Panc1 (cell line): ENCODE data around the gene MAGI1. TPM values are rescaled to one million over a fixed set of nuclear protein-coding genes. Genes with fewer than 3 reads are reported as not detected.

Experiments used
- ATAC-seq: fragments of 200-7000 bp; cut with Tn5 transposase; 2 replicates; pipeline ENCODE4 v1.9.1; 2020; ENCODE audit warnings: mild to moderate bottlenecking, moderate library complexity
- BruUV-seq: library from RNA; stranded (reverse); fragments of 400-500 nt; replicated peaks from 2 replicates; lab custom pipeline; 2021; lab: Mats Ljungman, UMichigan
- CTCF ChIA-PET: fragments of 300-600 bp; sonication (Branson Sonifier 250); formaldehyde crosslinking; loops from one replicate; lab custom pipeline; 2022; ENCODE audit warnings: antibody characterized with exemption; lab: Charles Lee
- POLR2A ChIA-PET: fragments of 300-600 bp; sonication (Branson Sonifier 250); formaldehyde crosslinking; loops from one replicate; lab custom pipeline; 2022; ENCODE audit warnings: antibody characterized with exemption; lab: Charles Lee
- DNase-seq: peaks from one replicate; pipeline ENCODE4 v3.0.0-alpha.2; 2010; ENCODE audit warnings: low read depth, low spot score
- H3K27ac ChIP-seq: 2 replicates; pipeline ENCODE4 v1.5.1; 2011; ENCODE audit warnings: mild to moderate bottlenecking, low read length, inconsistent platforms
- H3K27me3 ChIP-seq: fragments of 200-500 bp; sonication (Bioruptor generic); 2 replicates; pipeline ENCODE4 v1.6.0; 2014; ENCODE audit warnings: low read length, inconsistent platforms; ENCODE audit not compliant: control insufficient read depth, insufficient read depth
- H3K36me3 ChIP-seq: fragments of 200-500 bp; sonication (Bioruptor generic); 2 replicates; pipeline ENCODE4 v1.5.1; 2014; ENCODE audit warnings: inconsistent platforms, mild to moderate bottlenecking, low read length, moderate library complexity; ENCODE audit not compliant: control insufficient read depth, insufficient read depth
- H3K4me1 ChIP-seq: 2 replicates; pipeline ENCODE4 v1.5.1; 2011; ENCODE audit warnings: inconsistent platforms, mild to moderate bottlenecking, low read length, moderate library complexity; ENCODE audit not compliant: control insufficient read depth, insufficient read depth
- H3K4me3 ChIP-seq, 2 experiments: 2 replicates each; pipeline ENCODE4 v1.5.1; 2011 to 2012; ENCODE audit warnings: low read depth in 2 of 2, low read length in 2 of 2, mild to moderate bottlenecking in 2 of 2, inconsistent platforms in 1 of 2, moderate library complexity in 1 of 2
- H3K9me3 ChIP-seq: fragments of 200-500 bp; sonication (Bioruptor generic); 2 replicates; pipeline ENCODE4 v1.5.1; 2014; ENCODE audit warnings: low read depth, mild to moderate bottlenecking, inconsistent platforms, low read length, moderate library complexity; ENCODE audit not compliant: control insufficient read depth, insufficient read depth
- POLR2AphosphoS5 ChIP-seq: IDR thresholded peaks from 2 replicates; pipeline ENCODE4 v1.6.1; 2012; ENCODE audit warnings: mild to moderate bottlenecking, low read depth, low read length, moderate library complexity
- SIN3A ChIP-seq: IDR thresholded peaks from 2 replicates; pipeline ENCODE4 v1.6.1; 2012; ENCODE audit warnings: low read depth, mild to moderate bottlenecking, low read length, moderate library complexity, borderline replicate concordance; ENCODE audit not compliant: insufficient read depth
- TCF7L2 ChIP-seq: IDR thresholded peaks from 2 replicates; pipeline ENCODE4 v1.6.1; 2011; ENCODE audit warnings: mild to moderate bottlenecking, low read depth, low read length, inconsistent platforms
- in situ Hi-C: cut with HindIII; loops from 2 replicates; pipeline ENCODE4 v1.10.0; 2016; ENCODE audit warnings: low sequenced_read_pairs, low pct_unique_long_range_greater_than_20kb
- intact Hi-C: fragments of 100-400 bp; cut with micrococcal nuclease; formaldehyde crosslinking; loops from one replicate; pipeline ENCODE4 v1.10.0; 2022; ENCODE audit not compliant: unreplicated experiment
- total RNA-seq: library from RNA; stranded (reverse); gene quantifications from one replicate; pipeline ENCODE4 v1.2.1, GENCODE V29; 2021; ENCODE audit not compliant: unreplicated experiment
- TF ChIP-seq, protein P1 (sequence below): fragments of 450-650 bp; IDR thresholded peaks from 2 replicates; pipeline ENCODE4 v1.5.1; 2017; ENCODE audit warnings: mild to moderate bottlenecking
- TF ChIP-seq, protein P2 (sequence below), 2 experiments: IDR thresholded peaks; 2 replicates each; pipeline ENCODE4 v1.6.1; 2011 to 2012; ENCODE audit warnings: low read depth in 2 of 2, control low read depth in 1 of 2, low read length in 1 of 2, mild to moderate bottlenecking in 1 of 2, moderate library complexity in 1 of 2; ENCODE audit not compliant: insufficient read depth in 1 of 2

Gene MAGI1
- total RNA-seq, 1 experiment from 2014 or later: 9.5 TPM

DNA sequence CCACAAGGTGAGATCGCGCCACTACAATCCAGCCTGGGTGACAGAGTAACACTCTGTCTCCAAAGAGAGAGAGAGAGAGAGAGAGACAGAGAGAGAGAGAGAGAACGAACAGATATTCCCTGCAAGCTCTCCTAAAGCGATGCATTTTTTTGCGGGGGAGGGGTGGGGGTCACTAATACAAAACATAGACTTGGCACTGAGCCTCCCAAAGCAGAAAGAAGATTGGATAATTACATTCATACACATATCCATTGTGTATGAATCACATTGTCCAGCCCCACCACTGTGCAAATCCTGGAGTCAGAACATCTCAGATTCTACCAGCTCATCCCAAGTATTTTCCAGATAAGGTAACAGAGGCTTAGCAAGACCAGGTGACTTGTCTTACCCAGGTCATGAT lies 459.9 kb downstream of the MAGI1 start:
- POLR2A ChIA-PET: no interaction called here
- Histone ChIP-seq H3K4me1 (no peaks in the 10 kb centered on the region), H3K27ac (no peak overlapping the region), H3K9me3 (no peaks in the 10 kb centered on the region), H3K36me3 (no peaks in the 10 kb centered on the region), H3K4me3 (no peak overlapping the region), H3K27me3 (no peaks in the 10 kb centered on the region)
- CTCF ChIA-PET: no interaction called here
- intact Hi-C loops (no loop called here), in situ Hi-C loops (no loop called here)
- ATAC-seq: no peak
- TF ChIP-seq, protein P1, sequence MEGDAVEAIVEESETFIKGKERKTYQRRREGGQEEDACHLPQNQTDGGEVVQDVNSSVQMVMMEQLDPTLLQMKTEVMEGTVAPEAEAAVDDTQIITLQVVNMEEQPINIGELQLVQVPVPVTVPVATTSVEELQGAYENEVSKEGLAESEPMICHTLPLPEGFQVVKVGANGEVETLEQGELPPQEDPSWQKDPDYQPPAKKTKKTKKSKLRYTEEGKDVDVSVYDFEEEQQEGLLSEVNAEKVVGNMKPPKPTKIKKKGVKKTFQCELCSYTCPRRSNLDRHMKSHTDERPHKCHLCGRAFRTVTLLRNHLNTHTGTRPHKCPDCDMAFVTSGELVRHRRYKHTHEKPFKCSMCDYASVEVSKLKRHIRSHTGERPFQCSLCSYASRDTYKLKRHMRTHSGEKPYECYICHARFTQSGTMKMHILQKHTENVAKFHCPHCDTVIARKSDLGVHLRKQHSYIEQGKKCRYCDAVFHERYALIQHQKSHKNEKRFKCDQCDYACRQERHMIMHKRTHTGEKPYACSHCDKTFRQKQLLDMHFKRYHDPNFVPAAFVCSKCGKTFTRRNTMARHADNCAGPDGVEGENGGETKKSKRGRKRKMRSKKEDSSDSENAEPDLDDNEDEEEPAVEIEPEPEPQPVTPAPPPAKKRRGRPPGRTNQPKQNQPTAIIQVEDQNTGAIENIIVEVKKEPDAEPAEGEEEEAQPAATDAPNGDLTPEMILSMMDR: no peak
- TF ChIP-seq, protein P2, sequence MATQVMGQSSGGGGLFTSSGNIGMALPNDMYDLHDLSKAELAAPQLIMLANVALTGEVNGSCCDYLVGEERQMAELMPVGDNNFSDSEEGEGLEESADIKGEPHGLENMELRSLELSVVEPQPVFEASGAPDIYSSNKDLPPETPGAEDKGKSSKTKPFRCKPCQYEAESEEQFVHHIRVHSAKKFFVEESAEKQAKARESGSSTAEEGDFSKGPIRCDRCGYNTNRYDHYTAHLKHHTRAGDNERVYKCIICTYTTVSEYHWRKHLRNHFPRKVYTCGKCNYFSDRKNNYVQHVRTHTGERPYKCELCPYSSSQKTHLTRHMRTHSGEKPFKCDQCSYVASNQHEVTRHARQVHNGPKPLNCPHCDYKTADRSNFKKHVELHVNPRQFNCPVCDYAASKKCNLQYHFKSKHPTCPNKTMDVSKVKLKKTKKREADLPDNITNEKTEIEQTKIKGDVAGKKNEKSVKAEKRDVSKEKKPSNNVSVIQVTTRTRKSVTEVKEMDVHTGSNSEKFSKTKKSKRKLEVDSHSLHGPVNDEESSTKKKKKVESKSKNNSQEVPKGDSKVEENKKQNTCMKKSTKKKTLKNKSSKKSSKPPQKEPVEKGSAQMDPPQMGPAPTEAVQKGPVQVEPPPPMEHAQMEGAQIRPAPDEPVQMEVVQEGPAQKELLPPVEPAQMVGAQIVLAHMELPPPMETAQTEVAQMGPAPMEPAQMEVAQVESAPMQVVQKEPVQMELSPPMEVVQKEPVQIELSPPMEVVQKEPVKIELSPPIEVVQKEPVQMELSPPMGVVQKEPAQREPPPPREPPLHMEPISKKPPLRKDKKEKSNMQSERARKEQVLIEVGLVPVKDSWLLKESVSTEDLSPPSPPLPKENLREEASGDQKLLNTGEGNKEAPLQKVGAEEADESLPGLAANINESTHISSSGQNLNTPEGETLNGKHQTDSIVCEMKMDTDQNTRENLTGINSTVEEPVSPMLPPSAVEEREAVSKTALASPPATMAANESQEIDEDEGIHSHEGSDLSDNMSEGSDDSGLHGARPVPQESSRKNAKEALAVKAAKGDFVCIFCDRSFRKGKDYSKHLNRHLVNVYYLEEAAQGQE (IDR thresholded peaks at IDR 0.05; ENCODE audit: insufficient read depth in 1 of 2, low read depth in 2 of 2, low read length in 1 of 2): no peak
- TF ChIP-seq SIN3A (no peak), POLR2AphosphoS5 (no peak), TCF7L2 (no peak)
- DNase-seq: no peak
- BruUV-seq: no TSS peak

DNA sequence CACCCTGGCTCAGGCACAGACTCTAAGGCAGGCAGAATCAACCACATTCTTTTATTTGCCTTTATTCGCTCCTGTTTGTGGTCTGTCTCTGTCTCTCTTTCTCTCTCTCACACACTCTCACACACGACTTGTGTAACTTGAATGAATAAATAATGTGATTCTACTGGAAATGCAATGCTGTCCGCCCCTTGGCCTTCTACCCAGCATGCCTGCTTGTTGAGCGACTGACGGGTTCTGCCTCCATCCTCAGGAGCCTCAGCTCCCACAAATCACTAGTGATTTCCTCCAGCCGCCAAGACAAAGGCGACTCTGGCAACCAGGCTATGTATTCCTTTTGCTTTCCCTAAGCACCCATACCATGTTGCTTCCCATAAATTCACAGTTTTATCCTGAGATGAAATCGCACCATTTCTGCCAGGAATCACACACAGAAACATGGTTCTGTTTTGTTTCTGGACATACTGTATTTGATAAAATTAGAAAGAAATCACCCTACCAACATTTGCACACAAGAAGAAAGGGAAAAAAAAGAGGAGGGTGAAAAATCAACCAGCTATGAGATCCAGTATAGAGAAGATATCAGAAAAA lies 460.8 kb downstream of the MAGI1 start:
- intact Hi-C loops: no loop called here
- Histone ChIP-seq H3K4me3 (no peak overlapping the region), H3K27me3 (no peaks in the 10 kb centered on the region), H3K9me3 (no peaks in the 10 kb centered on the region), H3K27ac (no peak overlapping the region), H3K4me1 (no peaks in the 10 kb centered on the region), H3K36me3 (no peaks in the 10 kb centered on the region)
- DNase-seq (no peak), ATAC-seq (no peak)
- TF ChIP-seq, protein P1: no peak
- TF ChIP-seq SIN3A: no peak
- TF ChIP-seq, protein P2 (IDR thresholded peaks at IDR 0.05; ENCODE audit: insufficient read depth in 1 of 2, low read depth in 2 of 2, low read length in 1 of 2): no peak
- TF ChIP-seq TCF7L2: no peak
- no peak for TF ChIP-seq POLR2AphosphoS5
- in situ Hi-C loops: no loop called here
- no TSS peak for BruUV-seq
- ChIA-PET CTCF (no interaction called here), POLR2A (no interaction called here)
